MM.1S (cell line): ENCODE measurements around the gene BCAT1.

ENCODE experiments used
- DNase-seq: peaks from one replicate; pipeline ENCODE4 v3.0.0-alpha.2; 2015
- H2AFZ ChIP-seq: fragments of 300-600 bp; sonication (generic); 2 replicates; pipeline ENCODE4 v1.6.0; 2016; ENCODE audit warnings: antibody characterized with exemption, low read length
- H3F3A ChIP-seq: fragments of 300-600 bp; sonication (generic); 2 replicates; pipeline ENCODE4 v1.6.1; 2016; ENCODE audit warnings: mild to moderate bottlenecking, antibody characterized with exemption, low read length, moderate library complexity, mixed read lengths; ENCODE audit not compliant: insufficient read depth
- H3K27ac ChIP-seq: fragments of 300-600 bp; sonication (generic); 2 replicates; pipeline ENCODE4 v1.5.1; 2016; ENCODE audit warnings: mild to moderate bottlenecking, low read length
- H3K27me3 ChIP-seq: fragments of 300-600 bp; sonication (generic); replicated peaks from 2 replicates; pipeline ENCODE4 v1.6.0; 2016; ENCODE audit warnings: low read length; ENCODE audit not compliant: insufficient read depth
- H3K36me3 ChIP-seq: fragments of 300-600 bp; sonication (generic); replicated peaks from 2 replicates; pipeline ENCODE4 v1.6.1; 2016; ENCODE audit warnings: mild to moderate bottlenecking, low read length, mixed read lengths; ENCODE audit not compliant: insufficient read depth
- H3K4me1 ChIP-seq: fragments of 300-600 bp; sonication (generic); 2 replicates; pipeline ENCODE4 v1.6.1; 2016; ENCODE audit warnings: low read length, mixed read lengths
- H3K4me2 ChIP-seq: fragments of 300-600 bp; sonication (generic); 2 replicates; pipeline ENCODE4 v1.6.0; 2016; ENCODE audit warnings: low read depth, low read length
- H3K4me3 ChIP-seq: fragments of 300-600 bp; sonication (generic); 2 replicates; pipeline ENCODE4 v1.5.1; 2016; ENCODE audit warnings: low read length, mixed read lengths
- H3K79me2 ChIP-seq: fragments of 300-600 bp; sonication (generic); 2 replicates; pipeline ENCODE4 v1.6.1; 2016; ENCODE audit warnings: mixed run types, low read length, mixed read lengths
- H3K9ac ChIP-seq: fragments of 300-600 bp; sonication (generic); 2 replicates; pipeline ENCODE4 v1.6.1; 2016; ENCODE audit warnings: low read length, mixed read lengths
- H3K9me2 ChIP-seq: fragments of 300-600 bp; sonication (generic); replicated peaks from 2 replicates; pipeline ENCODE4 v1.6.1; 2016; ENCODE audit warnings: mild to moderate bottlenecking, low read length, mixed read lengths; ENCODE audit not compliant: insufficient read depth
- H3K9me3 ChIP-seq: fragments of 300-600 bp; sonication (generic); replicated peaks from 2 replicates; pipeline ENCODE4 v1.6.1; 2016; ENCODE audit warnings: mild to moderate bottlenecking, low read length, mixed read lengths; ENCODE audit not compliant: insufficient read depth
- H4K20me1 ChIP-seq: fragments of 300-600 bp; sonication (generic); 2 replicates; pipeline ENCODE4 v1.6.1; 2016; ENCODE audit warnings: mild to moderate bottlenecking, low read length, moderate library complexity, mixed read lengths; ENCODE audit not compliant: insufficient read depth
- EZH2 ChIP-seq: fragments of 300-600 bp; sonication (generic); optimal IDR thresholded peaks from 2 replicates; pipeline ENCODE3; 2017; ENCODE audit warnings: low read depth, mild to moderate bottlenecking, antibody characterized with exemption, low read length, mixed read lengths
- EZH2phosphoT487 ChIP-seq: fragments of 300-600 bp; sonication (generic); IDR thresholded peaks from 2 replicates; pipeline ENCODE4 v1.6.1; 2018; ENCODE audit warnings: antibody characterized with exemption, low read length
- TF ChIP-seq, protein P1 (sequence below): fragments of 300-600 bp; sonication (generic); IDR thresholded peaks from 2 replicates; pipeline ENCODE4 v1.5.1; 2016; ENCODE audit warnings: antibody characterized with exemption, low read length, mixed read lengths

The BCAT1 gene

DNA sequence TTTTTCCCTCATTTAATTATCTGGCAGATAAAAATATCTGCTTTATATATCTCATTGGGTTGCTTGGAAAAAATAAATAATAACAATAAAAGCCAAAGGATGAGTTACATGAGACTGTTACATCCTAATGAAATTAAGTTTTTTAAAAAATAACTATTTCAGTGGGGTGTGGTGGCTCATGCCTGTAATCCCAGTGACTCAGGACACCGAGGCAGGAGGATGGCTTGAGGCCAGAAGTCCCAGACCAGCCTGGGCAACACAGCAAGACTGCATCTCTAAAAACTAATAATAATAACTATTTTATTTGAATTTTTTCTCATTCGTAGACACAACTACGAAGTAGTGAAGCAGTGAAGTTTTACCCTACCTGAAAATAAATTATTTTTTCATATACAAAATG lies 103.3 kb downstream of the BCAT1 start:
- H3K9me3 ChIP-seq: no peaks in the 10 kb centered on the region
- no peak for TF ChIP-seq EZH2phosphoT487
- TF ChIP-seq EZH2: no peak
- TF ChIP-seq, protein P1, sequence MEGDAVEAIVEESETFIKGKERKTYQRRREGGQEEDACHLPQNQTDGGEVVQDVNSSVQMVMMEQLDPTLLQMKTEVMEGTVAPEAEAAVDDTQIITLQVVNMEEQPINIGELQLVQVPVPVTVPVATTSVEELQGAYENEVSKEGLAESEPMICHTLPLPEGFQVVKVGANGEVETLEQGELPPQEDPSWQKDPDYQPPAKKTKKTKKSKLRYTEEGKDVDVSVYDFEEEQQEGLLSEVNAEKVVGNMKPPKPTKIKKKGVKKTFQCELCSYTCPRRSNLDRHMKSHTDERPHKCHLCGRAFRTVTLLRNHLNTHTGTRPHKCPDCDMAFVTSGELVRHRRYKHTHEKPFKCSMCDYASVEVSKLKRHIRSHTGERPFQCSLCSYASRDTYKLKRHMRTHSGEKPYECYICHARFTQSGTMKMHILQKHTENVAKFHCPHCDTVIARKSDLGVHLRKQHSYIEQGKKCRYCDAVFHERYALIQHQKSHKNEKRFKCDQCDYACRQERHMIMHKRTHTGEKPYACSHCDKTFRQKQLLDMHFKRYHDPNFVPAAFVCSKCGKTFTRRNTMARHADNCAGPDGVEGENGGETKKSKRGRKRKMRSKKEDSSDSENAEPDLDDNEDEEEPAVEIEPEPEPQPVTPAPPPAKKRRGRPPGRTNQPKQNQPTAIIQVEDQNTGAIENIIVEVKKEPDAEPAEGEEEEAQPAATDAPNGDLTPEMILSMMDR: no peak
- no peaks in the 10 kb centered on the region for H3K27me3 ChIP-seq
- H3F3A ChIP-seq: no peaks in the 10 kb centered on the region
- H3K4me1 ChIP-seq: no peaks in the 10 kb centered on the region
- no peak overlapping the region for H3K4me3 ChIP-seq
- no peaks in the 10 kb centered on the region for H3K36me3 ChIP-seq
- no peak overlapping the region for H3K4me2 ChIP-seq
- no peaks in the 10 kb centered on the region for H4K20me1 ChIP-seq
- no peak overlapping the region for H3K27ac ChIP-seq
- no peak overlapping the region for H3K9ac ChIP-seq
- H3K79me2 ChIP-seq: no peaks in the 10 kb centered on the region
- H3K9me2 ChIP-seq: no peaks in the 10 kb centered on the region
- no peak overlapping the region for H2AFZ ChIP-seq
- DNase-seq: no peak

DNA sequence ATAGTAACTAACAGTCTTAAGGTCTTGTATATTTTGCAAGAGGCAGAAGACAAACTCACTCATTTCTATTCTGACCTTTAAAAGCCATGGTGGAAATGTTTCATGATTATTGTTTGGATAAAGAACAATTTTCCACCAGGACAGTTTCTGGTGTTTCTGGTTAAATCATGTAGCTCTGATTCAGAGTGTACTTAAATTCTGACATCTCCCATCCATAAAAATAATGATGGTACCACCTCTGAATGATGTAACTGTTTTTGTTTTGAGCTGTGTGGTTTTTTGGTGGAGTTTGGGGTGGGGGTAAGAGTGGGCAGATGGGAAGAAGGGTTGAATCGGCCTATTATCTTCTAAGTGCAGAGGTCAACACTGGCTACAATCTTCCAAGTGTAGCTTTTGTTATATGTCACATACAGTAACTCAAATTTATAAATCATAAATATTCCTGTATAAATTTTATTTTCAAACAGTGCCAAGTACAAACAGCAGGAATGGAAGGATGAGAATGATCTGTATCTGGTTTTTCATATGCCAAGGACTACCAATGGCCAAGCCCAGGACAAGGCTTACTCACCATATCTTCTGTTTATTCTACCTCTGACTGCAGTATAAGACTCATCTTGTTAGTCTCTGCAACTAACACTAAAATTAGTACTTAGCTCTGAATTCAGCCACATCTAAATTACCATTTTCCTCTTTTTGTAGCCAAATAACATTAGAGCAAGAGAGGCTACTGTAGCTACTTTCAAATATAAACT lies 108.7 kb downstream of the BCAT1 start:
- Histone ChIP-seq H3K9me3 (no peaks in the 10 kb centered on the region), H3K4me2 (no peak overlapping the region), H3K27ac (no peak overlapping the region), H4K20me1 (no peaks in the 10 kb centered on the region), H3K36me3 (no peaks in the 10 kb centered on the region), H3K4me1 (peaks cover 7% of the 10 kb centered on the region), H3K27me3 (no peaks in the 10 kb centered on the region), H3F3A (no peaks in the 10 kb centered on the region), H3K79me2 (no peaks in the 10 kb centered on the region), H2AFZ (no peak overlapping the region), H3K9me2 (no peaks in the 10 kb centered on the region), H3K4me3 (no peak overlapping the region), H3K9ac (no peak overlapping the region)
- no peak for DNase-seq
- no peak for TF ChIP-seq EZH2phosphoT487

DNA sequence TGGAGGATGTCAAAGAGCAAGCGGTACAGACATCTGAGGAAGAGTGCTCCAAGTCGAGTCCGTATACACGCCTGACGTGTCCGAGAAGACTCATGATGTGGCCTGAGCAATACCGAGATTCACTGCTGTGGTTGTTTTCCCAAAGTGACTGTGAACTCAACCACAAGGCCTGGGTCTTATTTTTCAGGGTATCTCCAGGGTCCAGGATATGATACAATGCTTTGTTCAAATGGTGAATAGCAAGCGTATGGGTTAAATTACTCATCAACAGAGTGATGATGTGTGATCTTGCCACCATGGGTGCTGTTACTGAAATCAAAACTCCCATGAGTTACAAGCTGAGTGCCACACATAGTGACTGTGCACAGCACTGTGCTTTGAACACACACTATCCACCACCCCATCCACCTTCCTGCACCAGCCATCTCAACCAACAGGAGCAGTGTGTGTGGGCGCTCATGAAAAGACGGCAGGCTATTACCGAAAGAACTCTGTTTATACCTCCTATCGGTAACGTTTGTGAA lies 109.6 kb downstream of the BCAT1 start:
- Histone ChIP-seq H4K20me1 (no peaks in the 10 kb centered on the region), H3K9me3 (no peaks in the 10 kb centered on the region), H3K4me3 (no peak overlapping the region), H3K79me2 (no peaks in the 10 kb centered on the region), H3K9ac (no peak overlapping the region), H2AFZ (no peak overlapping the region), H3K27me3 (no peaks in the 10 kb centered on the region), H3K27ac (no peak overlapping the region), H3K4me2 (no peak overlapping the region), H3K9me2 (no peaks in the 10 kb centered on the region), H3F3A (no peaks in the 10 kb centered on the region), H3K36me3 (no peaks in the 10 kb centered on the region), H3K4me1 (peaks cover 7% of the 10 kb centered on the region)
- TF ChIP-seq EZH2phosphoT487 (no peak), EZH2 (no peak)
- TF ChIP-seq, protein P1: no peak
- no peak for DNase-seq

DNA sequence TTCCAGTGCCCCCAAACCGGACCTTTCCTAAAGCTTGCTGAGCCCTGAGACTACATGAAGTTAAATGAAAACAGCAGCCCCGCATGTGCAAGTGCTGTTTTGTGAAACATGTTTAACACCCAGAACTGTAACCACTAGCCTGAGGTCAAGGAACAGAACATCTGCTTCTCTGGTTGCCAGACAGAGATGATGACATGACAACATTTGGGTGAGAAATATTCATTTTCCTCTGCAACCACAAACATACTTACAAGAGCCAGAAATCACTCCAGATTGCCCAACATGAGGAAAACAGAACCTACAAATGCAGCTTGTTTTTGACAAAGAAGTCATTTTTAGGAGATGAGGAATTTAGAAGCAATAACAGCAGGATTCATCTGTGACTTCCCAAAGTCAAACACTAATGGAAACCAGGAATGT lies 110.4 kb downstream of the BCAT1 start:
- Histone ChIP-seq H3K4me3 (no peak overlapping the region), H3K36me3 (no peaks in the 10 kb centered on the region)
- DNase-seq: peak; percentile 54

More for the DNA sequence above, 110.4 kb downstream of the BCAT1 start:
- 0 out of 2 replicates have a peak overlapping the region, but pooled peaks have one; percentile 3 for H3K4me2 ChIP-seq
- peaks cover 7% of the 10 kb centered on the region for H3K4me1 ChIP-seq
- H3K9me3 ChIP-seq: no peaks in the 10 kb centered on the region
- no peaks in the 10 kb centered on the region for H4K20me1 ChIP-seq
- H3K9ac ChIP-seq: no peak overlapping the region
- H3K27ac ChIP-seq: no peak overlapping the region
- no peak for TF ChIP-seq EZH2
- no peak for TF ChIP-seq EZH2phosphoT487
- TF ChIP-seq, protein P1: no peak
- no peaks in the 10 kb centered on the region for H3K27me3 ChIP-seq
- H2AFZ ChIP-seq: no peak overlapping the region
- no peaks in the 10 kb centered on the region for H3F3A ChIP-seq
- no peaks in the 10 kb centered on the region for H3K79me2 ChIP-seq
- H3K9me2 ChIP-seq: no peaks in the 10 kb centered on the region
